Kidney (tissue), 14 donors: ENCODE data around the gene RPUSD2. TPM values are rescaled to one million over a fixed set of nuclear protein-coding genes. Genes with fewer than 3 reads are reported as not detected.

Experiments
- DNase-seq, 5 donors: peaks; one replicate each; pipeline ENCODE4 v3.0.0-alpha.2; 2013 to 2020
- FAIRE-seq: peaks from 2 replicates; lab custom pipeline; 2012; peaks lifted over from hg19 to GRCh38; lab: Jason Lieb, UNC
- H3K27ac ChIP-seq, 2 donors: one replicate each; pipeline ENCODE4 v1.7.0; 2013; ENCODE audit warnings: low read depth in 2 of 2, low read length in 2 of 2, inconsistent platforms in 1 of 2
- H3K27me3 ChIP-seq: one replicate; pipeline ENCODE4 v1.7.1; 2013; ENCODE audit warnings: low read length, inconsistent platforms; ENCODE audit not compliant: control insufficient read depth, insufficient read depth
- H3K36me3 ChIP-seq, 3 donors: one replicate each; pipeline versions ENCODE4 v1.7.0 to v1.7.1; 2013; ENCODE audit warnings: low read length in 3 of 3, control low read depth in 1 of 3, inconsistent platforms in 1 of 3; ENCODE audit not compliant: insufficient read depth in 3 of 3, control insufficient read depth in 2 of 3
- H3K4me1 ChIP-seq, 3 donors: one replicate each; pipeline versions ENCODE4 v1.7.0 to v1.7.1; 2013; ENCODE audit warnings: low read length in 3 of 3, inconsistent platforms in 1 of 3, low read depth in 1 of 3; ENCODE audit not compliant: control insufficient read depth in 2 of 3, insufficient read depth in 2 of 3
- H3K4me3 ChIP-seq, 3 donors: one replicate each; pipeline versions ENCODE4 v1.7.0 to v1.8.1; 2013; ENCODE audit warnings: low read length in 3 of 3, control low read depth in 1 of 3, inconsistent platforms in 1 of 3
- H3K9ac ChIP-seq, 3 donors: one replicate each; pipeline versions ENCODE4 v1.7.0 to v1.7.1; 2013; ENCODE audit warnings: low read length in 3 of 3, control low read depth in 1 of 3, inconsistent platforms in 1 of 3
- H3K9me3 ChIP-seq, 3 donors: one replicate each; pipeline versions ENCODE4 v1.7.0 to v1.7.1; 2013; ENCODE audit warnings: low read length in 3 of 3, control low read depth in 1 of 3, inconsistent platforms in 1 of 3; ENCODE audit not compliant: control insufficient read depth in 2 of 3, insufficient read depth in 1 of 3
- intact Hi-C: fragments of 100-400 bp; cut with DNase I; formaldehyde crosslinking; loops from one replicate; pipeline ENCODE4 v1.11.1; 2022
- polyA plus RNA-seq: library from polyadenylated mRNA; stranded (reverse); fragments of 350-450 nt; fragmentation: Illumina TruSeq; extraction: RNeasy Lipid Tissue Mini Kit (QIAGEN cat#74804); gene quantifications from one replicate; pipeline ENCODE4 v1.2.3, GENCODE V29; 2014; ENCODE audit warnings: low read depth, low replicate concordance; ENCODE audit not compliant: insufficient read depth
- total RNA-seq: library from RNA; stranded (reverse); fragmentation: NEBNext Ultra II Directional; extraction: Animal tissue kit (Norgen Biotek cat#: 25700); gene quantifications from one replicate; pipeline ENCODE4 v1.2.1, GENCODE V29; 2021
- TF ChIP-seq, protein P1 (sequence below): IDR thresholded peaks from 3 replicates; pipeline ENCODE4 v1.5.1; 2012; ENCODE audit warnings: mild to moderate bottlenecking, moderate library complexity, borderline replicate concordance; ENCODE audit not compliant: insufficient read depth; ENCODE audit errors: extremely low read depth
- donor health status: control.
- donor health status: control.
- donor health status: control.
- donor health status: control.
- donor health status: control.
- donor health status: DM: yes; HTN: yes; CAD: no.
- donor health status: Normal renal cell carcinoma (clear cell type).

The RPUSD2 gene
- total and polyA plus RNA-seq, 2 donors from 2014 or later: 9.8 to 12.7 TPM

DNA sequence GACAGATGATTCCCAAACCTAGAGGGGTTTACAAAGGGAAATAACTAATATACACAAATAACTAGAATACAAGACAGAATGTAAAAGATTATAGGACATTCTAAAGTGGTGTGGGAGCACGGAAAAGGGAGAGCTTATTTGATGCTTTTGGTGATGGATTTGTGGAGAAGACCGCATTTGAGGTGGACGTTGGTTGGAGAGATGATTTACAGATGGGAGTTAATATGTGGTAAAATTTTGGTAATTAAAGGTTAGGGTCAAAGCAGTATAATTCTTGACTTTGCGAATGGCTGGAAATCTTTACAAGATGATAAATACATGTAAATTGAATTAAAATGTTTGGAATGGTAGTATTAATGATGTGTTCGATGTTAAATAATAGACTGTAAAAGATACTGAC is 26.1 kb downstream of the RPUSD2 start:
- H3K9ac ChIP-seq: peak overlapping the region in 1 of 3 donors; percentile 70
- FAIRE-seq (no peak), DNase-seq (peak in 1 of 5 donors; percentile 16)
- intact Hi-C loops: no loop called here
- H3K4me3 ChIP-seq: peak overlapping the region in 2 of 3 donors; percentile 77 to 100
- no peaks in the 10 kb centered on the region for H3K9me3 ChIP-seq
- no peaks in the 10 kb centered on the region for H3K4me1 ChIP-seq
- TF ChIP-seq, protein P1, sequence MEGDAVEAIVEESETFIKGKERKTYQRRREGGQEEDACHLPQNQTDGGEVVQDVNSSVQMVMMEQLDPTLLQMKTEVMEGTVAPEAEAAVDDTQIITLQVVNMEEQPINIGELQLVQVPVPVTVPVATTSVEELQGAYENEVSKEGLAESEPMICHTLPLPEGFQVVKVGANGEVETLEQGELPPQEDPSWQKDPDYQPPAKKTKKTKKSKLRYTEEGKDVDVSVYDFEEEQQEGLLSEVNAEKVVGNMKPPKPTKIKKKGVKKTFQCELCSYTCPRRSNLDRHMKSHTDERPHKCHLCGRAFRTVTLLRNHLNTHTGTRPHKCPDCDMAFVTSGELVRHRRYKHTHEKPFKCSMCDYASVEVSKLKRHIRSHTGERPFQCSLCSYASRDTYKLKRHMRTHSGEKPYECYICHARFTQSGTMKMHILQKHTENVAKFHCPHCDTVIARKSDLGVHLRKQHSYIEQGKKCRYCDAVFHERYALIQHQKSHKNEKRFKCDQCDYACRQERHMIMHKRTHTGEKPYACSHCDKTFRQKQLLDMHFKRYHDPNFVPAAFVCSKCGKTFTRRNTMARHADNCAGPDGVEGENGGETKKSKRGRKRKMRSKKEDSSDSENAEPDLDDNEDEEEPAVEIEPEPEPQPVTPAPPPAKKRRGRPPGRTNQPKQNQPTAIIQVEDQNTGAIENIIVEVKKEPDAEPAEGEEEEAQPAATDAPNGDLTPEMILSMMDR: no peak
- no peaks in the 10 kb centered on the region for H3K36me3 ChIP-seq
- H3K27ac ChIP-seq: no peak overlapping the region
- H3K27me3 ChIP-seq: no peaks in the 10 kb centered on the region

DNA sequence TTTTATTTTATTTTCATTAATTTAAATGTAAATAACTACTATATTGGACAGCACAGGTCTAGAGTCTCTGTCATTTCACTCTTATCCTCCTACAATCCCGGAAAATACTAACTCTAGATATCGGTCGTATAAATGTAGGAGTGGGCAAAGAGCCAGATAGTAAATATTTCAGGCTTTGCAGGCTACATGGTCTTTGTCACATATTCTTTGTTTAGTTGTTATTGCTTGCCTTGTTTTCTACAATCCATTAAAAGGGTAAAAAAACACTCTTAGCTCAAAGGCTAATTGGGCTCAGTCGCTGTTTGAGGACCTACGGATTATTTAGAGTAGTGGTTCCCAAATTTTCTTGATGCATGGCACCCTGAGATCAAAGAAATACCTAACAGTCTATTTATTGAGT is 26.7 kb downstream of the RPUSD2 start:
- TF ChIP-seq, protein P1: no peak
- H3K27me3 ChIP-seq: no peaks in the 10 kb centered on the region
- intact Hi-C loops: no loop called here
- no peak overlapping the region for H3K27ac ChIP-seq
- no peak overlapping the region for H3K9ac ChIP-seq
- peak overlapping the region in 1 of 3 donors; percentile 8 for H3K4me3 ChIP-seq
- no peaks in the 10 kb centered on the region for H3K36me3 ChIP-seq
- no peaks in the 10 kb centered on the region for H3K9me3 ChIP-seq
- H3K4me1 ChIP-seq: no peaks in the 10 kb centered on the region
- FAIRE-seq (no peak), DNase-seq (no peak)

DNA sequence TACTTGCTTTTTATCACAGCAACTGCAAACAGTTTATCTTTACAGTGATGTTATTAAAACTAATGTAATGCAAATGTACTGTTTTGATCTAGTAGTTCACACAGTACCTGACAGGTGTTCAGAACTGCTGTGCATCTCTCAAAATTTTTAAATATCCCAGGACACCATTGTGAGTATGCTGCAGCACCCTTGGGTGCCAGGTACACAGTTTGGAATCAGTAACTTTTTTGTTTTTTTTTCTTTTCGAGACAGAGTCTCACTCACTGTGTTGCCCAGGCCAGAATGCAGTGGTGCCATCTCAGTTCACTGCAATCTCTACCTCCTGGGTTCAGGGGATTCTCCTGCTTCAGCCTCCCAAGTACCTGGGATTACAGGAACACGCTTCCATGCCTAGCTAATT is 27.9 kb downstream of the RPUSD2 start:
- intact Hi-C loops: no loop called here
- Histone ChIP-seq H3K27ac (no peak overlapping the region), H3K36me3 (no peaks in the 10 kb centered on the region), H3K9ac (no peak overlapping the region), H3K9me3 (no peaks in the 10 kb centered on the region), H3K27me3 (no peaks in the 10 kb centered on the region), H3K4me1 (no peaks in the 10 kb centered on the region), H3K4me3 (no peak overlapping the region)
- DNase-seq (no peak), FAIRE-seq (no peak)
- TF ChIP-seq, protein P1: no peak

DNA sequence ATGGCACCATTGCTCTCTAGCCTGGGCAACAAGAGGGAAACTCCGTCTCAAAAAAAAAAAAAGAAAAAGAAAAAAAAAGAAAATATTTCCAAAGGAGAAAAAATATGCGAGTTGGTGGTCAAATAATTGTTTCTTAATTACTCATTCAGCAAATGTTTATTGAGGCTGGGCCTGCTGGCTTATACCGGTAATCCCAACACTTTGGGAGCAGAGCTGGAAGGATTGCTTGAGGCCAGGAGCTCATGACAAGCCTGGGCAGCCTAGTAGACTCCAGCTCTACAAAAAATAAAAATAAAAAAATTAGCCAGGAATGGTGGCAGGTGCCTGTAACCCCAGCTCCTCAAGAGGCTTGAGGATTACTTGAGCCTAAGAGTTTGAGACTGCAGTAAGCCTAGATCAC is 29.0 kb downstream of the RPUSD2 start:
- no peaks in the 10 kb centered on the region for H3K9me3 ChIP-seq
- no peak overlapping the region for H3K27ac ChIP-seq

More for the DNA sequence above, 29.0 kb downstream of the RPUSD2 start:
- no peaks in the 10 kb centered on the region for H3K27me3 ChIP-seq
- H3K4me1 ChIP-seq: no peaks in the 10 kb centered on the region
- H3K36me3 ChIP-seq: no peaks in the 10 kb centered on the region
- intact Hi-C loops: no loop called here
- TF ChIP-seq, protein P1: no peak
- no peak overlapping the region for H3K4me3 ChIP-seq
- FAIRE-seq (no peak), DNase-seq (no peak)
- no peak overlapping the region for H3K9ac ChIP-seq
